GM20000 (cell line): ENCODE results near the gene ADAMTS19.
A peak's percentile ranks its signal among the peaks of the same experiment; 100 is the strongest.

Experiments used
- DNase-seq: peaks from one replicate; pipeline ENCODE4 v3.0.0; 2012; ENCODE audit warnings: low spot score
- CTCF ChIP-seq: IDR thresholded peaks from 2 replicates; pipeline ENCODE4 v1.5.1; 2012; ENCODE audit warnings: mild to moderate bottlenecking, control low read depth; ENCODE audit errors: extremely low read depth, missing control alignments

Gene ADAMTS19

DNA sequence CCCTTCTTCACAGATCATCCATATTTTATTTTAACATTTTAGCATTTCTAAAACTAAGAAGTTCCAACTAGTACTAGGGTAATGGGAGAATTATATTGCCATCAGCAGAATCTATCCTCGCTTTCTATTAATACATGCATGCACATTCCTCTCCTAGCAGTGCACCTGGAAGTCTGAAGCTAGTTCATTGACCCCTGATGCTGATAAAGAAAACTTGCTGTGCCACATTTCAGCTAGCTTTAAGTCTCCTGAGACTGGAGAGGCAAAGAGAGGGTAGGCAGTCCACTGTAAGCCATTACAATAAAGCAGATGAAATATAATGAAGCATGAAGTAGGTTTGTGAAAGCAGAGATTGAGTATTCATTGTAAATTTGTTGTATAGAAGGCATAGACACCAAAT, 303.6 kb downstream of the ADAMTS19 start:
- TF ChIP-seq CTCF = no peak
- no peak for DNase-seq

- DNase-seq = no peak
- TF ChIP-seq CTCF = no peak
Measured at GRCh38 chr5:129766798-129767197, 306.7 kb downstream of the ADAMTS19 start.

- TF ChIP-seq CTCF = peak; percentile 68
- DNase-seq = peak; percentile 52
Measured at GRCh38 chr5:129767927-129768380, 307.9 kb downstream of the ADAMTS19 start.

DNA sequence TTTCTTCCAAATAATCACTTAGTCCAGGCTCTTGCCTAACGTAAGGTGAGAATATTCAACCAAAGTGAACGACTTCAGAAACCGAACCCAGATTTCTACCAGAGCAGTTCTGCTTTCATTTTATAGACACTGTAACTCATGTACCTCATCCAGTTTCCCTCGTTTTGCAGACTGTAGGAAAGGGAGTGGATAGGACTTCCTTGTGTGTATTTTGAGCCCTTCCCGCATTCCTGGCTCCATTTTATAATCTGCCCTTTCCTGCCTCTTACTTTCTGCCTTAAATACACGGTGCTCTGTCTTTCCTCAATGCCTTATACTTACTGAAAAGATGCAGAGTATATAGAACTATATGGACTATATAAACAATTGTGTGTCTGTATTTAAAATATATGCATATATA, 308.6 kb downstream of the ADAMTS19 start:
- no peak for DNase-seq
- no peak for TF ChIP-seq CTCF

DNA sequence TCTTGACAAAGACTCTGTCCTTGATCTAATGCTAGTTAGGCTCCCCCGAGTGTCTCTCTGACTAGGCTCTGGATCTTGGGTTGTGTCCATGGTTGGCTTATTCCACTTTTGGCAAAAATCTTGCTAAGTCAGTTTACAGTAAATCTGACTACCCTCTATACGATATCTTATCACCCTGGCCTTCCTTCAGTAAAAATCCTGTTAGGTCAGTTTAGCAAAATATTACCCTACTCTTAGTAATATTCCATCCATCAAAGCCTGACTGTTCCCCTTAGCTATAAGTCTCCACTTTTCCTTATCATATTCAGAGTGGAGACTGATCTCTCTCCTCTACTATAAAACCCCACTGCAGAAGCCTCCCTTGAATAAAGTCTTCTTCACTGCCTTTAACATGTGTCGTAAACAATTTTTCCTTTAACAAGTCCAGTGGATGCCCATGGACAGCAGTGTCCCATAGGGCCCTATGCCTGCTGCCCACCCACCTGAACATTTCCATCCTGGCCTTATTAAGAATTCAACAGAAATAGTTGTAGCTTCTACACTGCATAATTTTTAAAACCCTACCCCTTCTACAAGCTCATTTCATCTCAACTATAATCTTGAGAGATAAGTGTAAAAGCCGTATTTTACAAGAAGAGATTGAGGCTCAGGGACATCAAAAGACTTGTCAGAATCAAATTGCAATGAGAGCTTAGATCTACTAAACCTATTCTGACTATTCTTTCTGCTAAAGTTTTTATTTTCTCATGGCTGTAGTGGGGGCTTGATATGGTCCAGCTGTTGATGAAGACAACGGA, 310.1 kb downstream of the ADAMTS19 start:
- DNase-seq = no peak
- no peak for TF ChIP-seq CTCF

DNA sequence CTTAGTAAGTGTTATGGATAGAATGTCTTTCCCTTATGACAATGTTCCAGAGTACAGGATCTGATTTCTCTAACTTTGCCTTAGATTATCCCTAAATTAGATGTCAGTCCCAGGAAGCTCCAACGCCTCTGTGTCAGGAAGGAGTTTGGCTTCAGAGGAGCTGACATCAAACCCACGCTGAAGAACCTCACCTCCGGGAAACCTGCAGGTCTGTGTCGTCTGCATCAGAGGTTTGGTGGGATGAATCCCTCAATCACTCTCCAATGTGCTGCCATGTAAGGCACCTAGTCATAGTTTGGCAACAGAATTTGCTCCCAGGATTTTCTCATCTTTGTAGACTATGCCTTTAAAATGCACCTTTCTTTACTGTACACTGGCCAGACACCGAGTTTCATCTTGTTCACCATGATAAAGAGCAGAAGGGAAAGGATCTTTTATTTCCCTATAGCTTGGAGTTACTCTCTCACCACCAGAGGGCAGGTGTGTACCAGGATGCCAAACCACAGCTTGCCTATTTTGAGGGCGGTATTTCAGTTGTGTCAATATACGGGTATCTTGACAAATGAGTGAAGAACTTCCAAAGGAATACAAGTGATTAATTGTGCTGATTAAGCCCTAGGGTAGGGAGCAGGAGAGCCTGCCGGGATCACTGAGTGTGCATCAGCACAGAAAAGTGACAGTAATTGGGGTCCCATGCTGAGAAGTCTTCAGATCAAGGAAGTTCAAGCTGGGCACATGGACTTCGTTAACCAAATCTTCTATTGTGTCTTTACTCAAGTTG, 311.1 kb downstream of the ADAMTS19 start:
- DNase-seq = peak; percentile 34
- peak; percentile 48 for TF ChIP-seq CTCF

- no peak for DNase-seq
Measured at GRCh38 chr5:129773376-129773775, 313.3 kb downstream of the ADAMTS19 start.

More at GRCh38 chr5:129773376-129773775, 313.3 kb downstream of the ADAMTS19 start:
- TF ChIP-seq CTCF = no peak
